Uterus (tissue), 4 donors: ENCODE results near the gene RHO. TPM values are rescaled to one million over a fixed set of nuclear protein-coding genes. Genes with fewer than 3 reads are reported as not detected.

Experiments
- DNase-seq, 2 donors: peaks; one replicate each; pipeline ENCODE4 v3.0.0-alpha.2; 2019 to 2020
- H3K27ac ChIP-seq, 2 donors: fragments of 200-600 bp; sonication (generic); 1 replicate in 1 of 2; 2 replicates in 1 of 2; pipeline ENCODE4 v1.5.1; 2016 to 2018
- H3K27me3 ChIP-seq, 2 donors: fragments of 200-600 bp; sonication (generic); one replicate each; pipeline ENCODE4 v1.5.1; 2018 to 2019; ENCODE audit warnings: control low read depth in 1 of 2
- H3K36me3 ChIP-seq, 2 donors: fragments of 200-600 bp; sonication (generic); one replicate each; pipeline ENCODE4 v1.5.1; 2019; ENCODE audit warnings: control low read depth in 1 of 2
- H3K4me1 ChIP-seq, 2 donors: fragments of 200-600 bp; sonication (generic); one replicate each; pipeline ENCODE4 v1.5.1; 2018 to 2019; ENCODE audit warnings: control low read depth in 1 of 2
- H3K4me3 ChIP-seq, 2 donors: fragments of 200-600 bp; sonication (generic); 1 replicate in 1 of 2; 2 replicates in 1 of 2; pipeline ENCODE4 v1.5.1; 2018 to 2019; ENCODE audit warnings: mild to moderate bottlenecking in 1 of 2
- H3K9me3 ChIP-seq, 2 donors: fragments of 200-600 bp; sonication (generic); one replicate each; pipeline ENCODE4 v1.5.1; 2019; ENCODE audit warnings: control low read depth in 1 of 2
- POLR2A ChIP-seq, 2 donors: fragments of 450-650 bp; IDR thresholded peaks; one replicate each; pipeline ENCODE4 v1.6.1; 2016; ENCODE audit warnings: antibody characterized with exemption in 2 of 2, mild to moderate bottlenecking in 1 of 2, moderate library complexity in 1 of 2
- intact Hi-C: fragments of 100-400 bp; cut with DNase I; formaldehyde crosslinking; loops from one replicate; pipeline ENCODE4 v1.15.1; 2023; ENCODE audit warnings: low total_unique reads
- total RNA-seq, 4 donors: library from RNA; depleted of rRNA in 3 of 4; stranded (reverse); fragments of >200 nt in 3 of 4; gene quantifications; one replicate each; pipeline versions ENCODE4 v1.1.0 to v1.2.4, GENCODE V29; 2014 to 2023
- TF ChIP-seq, protein P1 (sequence below), 4 experiments: fragments of 200-600 bp in 2 of 4; fragments of 450-650 bp in 2 of 4; sonication (generic) in 2 of 4; IDR thresholded peaks; one replicate each; pipeline ENCODE4 v1.5.1; 2016 to 2019; ENCODE audit warnings: antibody characterized with exemption in 4 of 4, mild to moderate bottlenecking in 2 of 4, moderate library complexity in 1 of 4
- donor health status: DM: yes; HTN: yes; CAD: no.

The RHO gene
- total RNA-seq, 4 donors from 2014 or later: 0.34 TPM; not detected in 3

DNA sequence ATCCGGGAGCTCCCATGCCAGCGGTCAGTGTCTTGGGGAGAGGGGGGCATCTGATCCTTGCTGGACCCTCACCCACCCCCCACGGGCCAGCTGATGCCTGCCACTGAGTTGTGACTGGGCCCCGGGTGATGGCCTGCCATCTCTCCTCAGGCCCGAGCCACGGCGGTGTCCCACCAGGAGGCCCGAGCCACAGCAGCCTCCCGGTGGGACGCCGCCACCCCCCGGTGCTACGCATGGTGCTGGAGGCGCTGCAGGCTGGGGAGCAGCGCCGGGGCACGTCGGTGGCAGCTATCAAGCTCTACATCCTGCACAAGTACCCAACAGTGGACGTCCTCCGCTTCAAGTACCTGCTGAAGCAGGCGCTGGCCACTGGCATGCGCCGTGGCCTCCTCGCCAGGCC lies 18.8 kb downstream of the RHO start:
- Histone ChIP-seq H3K36me3 (no peaks in the 10 kb centered on the region), H3K27me3 (no peaks in the 10 kb centered on the region), H3K27ac (no peak overlapping the region), H3K9me3 (no peaks in the 10 kb centered on the region), H3K4me3 (no peak overlapping the region), H3K4me1 (no peaks in the 10 kb centered on the region)
- intact Hi-C loops: no loop called here
- DNase-seq: no peak
- TF ChIP-seq, protein P1, sequence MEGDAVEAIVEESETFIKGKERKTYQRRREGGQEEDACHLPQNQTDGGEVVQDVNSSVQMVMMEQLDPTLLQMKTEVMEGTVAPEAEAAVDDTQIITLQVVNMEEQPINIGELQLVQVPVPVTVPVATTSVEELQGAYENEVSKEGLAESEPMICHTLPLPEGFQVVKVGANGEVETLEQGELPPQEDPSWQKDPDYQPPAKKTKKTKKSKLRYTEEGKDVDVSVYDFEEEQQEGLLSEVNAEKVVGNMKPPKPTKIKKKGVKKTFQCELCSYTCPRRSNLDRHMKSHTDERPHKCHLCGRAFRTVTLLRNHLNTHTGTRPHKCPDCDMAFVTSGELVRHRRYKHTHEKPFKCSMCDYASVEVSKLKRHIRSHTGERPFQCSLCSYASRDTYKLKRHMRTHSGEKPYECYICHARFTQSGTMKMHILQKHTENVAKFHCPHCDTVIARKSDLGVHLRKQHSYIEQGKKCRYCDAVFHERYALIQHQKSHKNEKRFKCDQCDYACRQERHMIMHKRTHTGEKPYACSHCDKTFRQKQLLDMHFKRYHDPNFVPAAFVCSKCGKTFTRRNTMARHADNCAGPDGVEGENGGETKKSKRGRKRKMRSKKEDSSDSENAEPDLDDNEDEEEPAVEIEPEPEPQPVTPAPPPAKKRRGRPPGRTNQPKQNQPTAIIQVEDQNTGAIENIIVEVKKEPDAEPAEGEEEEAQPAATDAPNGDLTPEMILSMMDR (IDR thresholded peaks at IDR 0.05): no peak
- no peak for TF ChIP-seq POLR2A (IDR thresholded peaks at IDR 0.05)

DNA sequence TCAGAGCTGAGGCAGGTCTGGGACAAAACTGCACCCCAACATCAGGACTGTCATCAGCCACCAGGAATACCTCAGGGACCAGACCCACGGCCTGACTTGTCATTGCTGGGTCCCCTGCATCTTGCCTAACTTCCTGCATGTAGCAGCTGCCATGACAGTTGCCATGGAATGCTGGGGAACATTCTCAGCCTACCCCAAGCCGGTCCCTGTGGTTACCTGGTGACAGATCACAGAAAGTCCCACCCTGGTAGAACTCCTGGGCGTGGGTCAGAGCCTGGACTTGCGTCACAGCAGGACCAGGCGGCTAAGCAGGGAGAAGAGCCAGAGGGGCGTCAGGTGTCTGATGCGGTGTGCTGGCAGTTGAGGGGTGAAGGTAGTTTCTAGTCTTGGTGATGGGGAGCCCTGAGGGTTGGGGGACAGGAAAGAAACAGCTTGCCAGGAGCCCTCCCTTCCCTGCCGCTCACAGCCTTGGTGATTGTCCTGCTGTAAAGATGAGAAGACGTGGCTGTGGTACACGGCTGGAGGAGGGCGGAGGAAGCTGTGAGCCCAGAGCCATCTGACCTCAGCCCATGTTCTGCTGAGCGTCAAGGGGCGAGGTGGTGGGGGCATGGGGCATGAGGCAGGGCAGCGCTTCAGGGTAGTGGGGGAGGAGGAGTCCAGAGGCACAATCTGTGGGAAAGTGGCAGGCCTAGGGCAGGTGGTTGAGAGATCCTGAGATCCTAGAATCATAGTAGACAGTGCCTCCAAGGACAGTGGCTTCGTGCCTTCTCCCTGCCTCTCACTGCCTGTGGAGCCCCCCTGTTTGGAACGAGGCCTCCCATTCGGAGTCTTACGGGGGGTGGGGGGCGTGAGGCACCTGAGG lies 19.9 kb downstream of the RHO start:
- H3K4me3 ChIP-seq: no peak overlapping the region
- no peak for DNase-seq
- H3K36me3 ChIP-seq: no peaks in the 10 kb centered on the region
- H3K27me3 ChIP-seq: no peaks in the 10 kb centered on the region
- intact Hi-C loops: no loop called here
- no peaks in the 10 kb centered on the region for H3K9me3 ChIP-seq
- H3K27ac ChIP-seq: no peak overlapping the region
- TF ChIP-seq, protein P1 (IDR thresholded peaks at IDR 0.05): no peak
- H3K4me1 ChIP-seq: no peaks in the 10 kb centered on the region

DNA sequence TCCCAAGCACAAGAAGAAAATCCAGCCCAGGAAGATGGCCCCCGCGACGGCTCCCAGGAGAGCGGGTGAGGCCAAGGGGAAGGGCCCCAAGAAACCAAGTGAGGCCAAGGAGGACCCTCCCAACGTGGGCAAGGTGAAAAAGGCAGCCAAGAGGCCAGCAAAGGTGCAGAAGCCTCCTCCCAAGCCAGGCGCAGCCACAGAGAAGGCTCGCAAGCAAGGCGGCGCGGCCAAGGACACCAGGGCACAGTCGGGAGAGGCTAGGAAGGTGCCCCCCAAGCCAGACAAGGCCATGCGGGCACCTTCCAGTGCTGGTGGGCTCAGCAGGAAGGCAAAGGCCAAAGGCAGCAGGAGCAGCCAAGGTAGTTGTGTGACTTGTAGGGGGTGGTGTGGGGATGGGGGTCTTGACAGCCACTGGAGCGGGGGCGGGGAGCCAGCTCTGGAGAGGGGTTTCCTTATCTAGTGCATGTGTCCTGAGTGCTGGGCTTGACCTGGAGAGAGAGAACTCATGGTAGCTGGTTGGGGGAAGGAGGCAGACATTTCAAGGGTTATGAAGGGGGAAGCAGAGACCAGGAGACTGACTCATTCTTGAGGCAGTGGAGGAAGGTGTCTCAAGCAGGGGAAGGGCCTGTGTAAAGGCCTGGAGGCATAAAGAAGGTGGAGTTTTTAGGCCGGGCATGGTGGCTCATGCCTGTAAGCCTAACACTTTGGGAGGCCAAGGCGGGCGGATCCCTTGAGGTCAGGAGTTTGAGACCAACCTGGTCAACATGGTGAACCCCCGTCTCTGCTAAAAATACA lies 20.8 kb downstream of the RHO start:
- TF ChIP-seq POLR2A (IDR thresholded peaks at IDR 0.05): no peak
- TF ChIP-seq, protein P1 (IDR thresholded peaks at IDR 0.05): no peak
- no peaks in the 10 kb centered on the region for H3K9me3 ChIP-seq
- no peaks in the 10 kb centered on the region for H3K36me3 ChIP-seq
- no peak overlapping the region for H3K27ac ChIP-seq
- no peak overlapping the region for H3K4me3 ChIP-seq
- no peaks in the 10 kb centered on the region for H3K27me3 ChIP-seq
- no peak for DNase-seq
- intact Hi-C loops: no loop called here
- no peaks in the 10 kb centered on the region for H3K4me1 ChIP-seq

GRCh38 chr3:129549805-129550204 lies 21.4 kb downstream of the RHO start:
- DNase-seq: no peak
- H3K27me3 ChIP-seq: no peaks in the 10 kb centered on the region
- intact Hi-C loops: no loop called here
- H3K27ac ChIP-seq: no peak overlapping the region
- H3K36me3 ChIP-seq: no peaks in the 10 kb centered on the region
- no peak overlapping the region for H3K4me3 ChIP-seq
- TF ChIP-seq, protein P1 (IDR thresholded peaks at IDR 0.05): no peak
- TF ChIP-seq POLR2A (IDR thresholded peaks at IDR 0.05): no peak
- no peaks in the 10 kb centered on the region for H3K4me1 ChIP-seq
- H3K9me3 ChIP-seq: no peaks in the 10 kb centered on the region
